Muscle layer of colon (tissue), 2 donors: ENCODE measurements around the gene ROR2.
A peak's percentile ranks its signal among the peaks of the same experiment; 100 is the strongest.

Experiments
- H3K27ac ChIP-seq: one replicate; pipeline ENCODE4 v1.7.0; 2013; ENCODE audit warnings: low read depth, mild to moderate bottlenecking, low read length, moderate library complexity
- H3K27me3 ChIP-seq, 2 donors: one replicate each; pipeline ENCODE4 v1.7.0; 2013; ENCODE audit warnings: low read length in 2 of 2, mild to moderate bottlenecking in 2 of 2; ENCODE audit not compliant: insufficient read depth in 2 of 2, control insufficient read depth in 1 of 2
- H3K36me3 ChIP-seq: one replicate; pipeline ENCODE4 v1.7.0; 2013; ENCODE audit warnings: mild to moderate bottlenecking, low read length; ENCODE audit not compliant: insufficient read depth
- H3K4me1 ChIP-seq: one replicate; pipeline ENCODE4 v1.7.0; 2013; ENCODE audit warnings: mild to moderate bottlenecking, low read length; ENCODE audit not compliant: insufficient read depth
- H3K4me3 ChIP-seq, 2 donors: one replicate each; pipeline ENCODE4 v1.7.0; 2013; ENCODE audit warnings: low read length in 2 of 2, low read depth in 1 of 2, mild to moderate bottlenecking in 1 of 2, moderate library complexity in 1 of 2
- H3K9ac ChIP-seq: one replicate; pipeline ENCODE4 v1.7.0; 2013; ENCODE audit warnings: low read length
- H3K9me3 ChIP-seq: one replicate; pipeline ENCODE4 v1.7.0; 2013; ENCODE audit warnings: mild to moderate bottlenecking, low read length
- donor health status: abdominal sarcoma.
- donor health status: Adenocarcinoma of cecum.

ROR2 gene

GRCh38 chr9:91844190-91844589 is 105.8 kb downstream of the ROR2 start:
- Histone ChIP-seq H3K9me3 (no peaks in the 10 kb centered on the region), H3K4me3 (peak overlapping the region in 1 of 2 donors; percentile 30), H3K27me3 (no peaks in the 10 kb centered on the region), H3K36me3 (no peaks in the 10 kb centered on the region), H3K9ac (peak overlapping the region; percentile 4), H3K27ac (peak overlapping the region; percentile 81), H3K4me1 (peaks cover 70% of the 10 kb centered on the region)

- Histone ChIP-seq H3K27me3 (no peaks in the 10 kb centered on the region), H3K4me1 (peaks cover 75% of the 10 kb centered on the region), H3K9ac (peak overlapping the region; percentile 4), H3K4me3 (peak overlapping the region in 1 of 2 donors; percentile 30), H3K9me3 (no peaks in the 10 kb centered on the region), H3K27ac (peak overlapping the region; percentile 81), H3K36me3 (no peaks in the 10 kb centered on the region)
Measured at GRCh38 chr9:91843623-91844148, 106.3 kb downstream of the ROR2 start.

- H3K27me3 ChIP-seq: no peaks in the 10 kb centered on the region
- no peaks in the 10 kb centered on the region for H3K9me3 ChIP-seq
- no peak overlapping the region for H3K9ac ChIP-seq
- peak overlapping the region; percentile 81 for H3K27ac ChIP-seq
- no peaks in the 10 kb centered on the region for H3K36me3 ChIP-seq
- H3K4me3 ChIP-seq: peak overlapping the region in 1 of 2 donors; percentile 30
- H3K4me1 ChIP-seq: peaks cover 81% of the 10 kb centered on the region
Measured at GRCh38 chr9:91843093-91843492, 106.9 kb downstream of the ROR2 start.

- Histone ChIP-seq H3K36me3 (no peaks in the 10 kb centered on the region), H3K9ac (no peak overlapping the region), H3K27me3 (no peaks in the 10 kb centered on the region), H3K4me3 (no peak overlapping the region), H3K4me1 (peaks cover 87% of the 10 kb centered on the region), H3K9me3 (no peaks in the 10 kb centered on the region), H3K27ac (peak overlapping the region; percentile 81)
Measured at GRCh38 chr9:91842358-91843049, 107.5 kb downstream of the ROR2 start.

GRCh38 chr9:91841591-91841990 is 108.4 kb downstream of the ROR2 start:
- Histone ChIP-seq H3K9me3 (no peaks in the 10 kb centered on the region), H3K36me3 (no peaks in the 10 kb centered on the region), H3K4me1 (peaks cover 87% of the 10 kb centered on the region), H3K27ac (peak overlapping the region; percentile 35), H3K27me3 (no peaks in the 10 kb centered on the region), H3K4me3 (no peak overlapping the region), H3K9ac (no peak overlapping the region)

GRCh38 chr9:91840882-91841281 is 109.1 kb downstream of the ROR2 start:
- Histone ChIP-seq H3K27me3 (no peaks in the 10 kb centered on the region), H3K9ac (no peak overlapping the region), H3K9me3 (no peaks in the 10 kb centered on the region), H3K4me1 (peaks cover 92% of the 10 kb centered on the region), H3K27ac (no peak overlapping the region), H3K4me3 (no peak overlapping the region), H3K36me3 (no peaks in the 10 kb centered on the region)

GRCh38 chr9:91840469-91840868 is 109.6 kb downstream of the ROR2 start:
- peak overlapping the region in 1 of 2 donors; percentile 22 for H3K4me3 ChIP-seq
- no peak overlapping the region for H3K9ac ChIP-seq
- no peaks in the 10 kb centered on the region for H3K36me3 ChIP-seq
- peaks cover 96% of the 10 kb centered on the region for H3K4me1 ChIP-seq
- H3K27ac ChIP-seq: peak overlapping the region; percentile 21
- H3K9me3 ChIP-seq: no peaks in the 10 kb centered on the region
- H3K27me3 ChIP-seq: no peaks in the 10 kb centered on the region

GRCh38 chr9:91839926-91840465 is 110.0 kb downstream of the ROR2 start:
- Histone ChIP-seq H3K36me3 (no peaks in the 10 kb centered on the region), H3K27ac (peak overlapping the region; percentile 25), H3K4me3 (peak overlapping the region in 1 of 2 donors; percentile 22), H3K9ac (no peak overlapping the region), H3K27me3 (no peaks in the 10 kb centered on the region), H3K4me1 (peaks cover 96% of the 10 kb centered on the region), H3K9me3 (no peaks in the 10 kb centered on the region)

GRCh38 chr9:91837981-91838731 is 111.9 kb downstream of the ROR2 start:
- peak overlapping the region; percentile 45 for H3K27ac ChIP-seq
- H3K4me3 ChIP-seq: peak overlapping the region; percentile 22 to 47
- H3K36me3 ChIP-seq: no peaks in the 10 kb centered on the region
- peak overlapping the region; percentile 16 for H3K9ac ChIP-seq
- peaks cover 96% of the 10 kb centered on the region for H3K4me1 ChIP-seq
- H3K9me3 ChIP-seq: no peaks in the 10 kb centered on the region
- no peaks in the 10 kb centered on the region for H3K27me3 ChIP-seq

- Histone ChIP-seq H3K36me3 (no peaks in the 10 kb centered on the region), H3K4me1 (peaks cover 86% of the 10 kb centered on the region), H3K27ac (peak overlapping the region; percentile 22), H3K27me3 (no peaks in the 10 kb centered on the region), H3K9me3 (no peaks in the 10 kb centered on the region), H3K9ac (no peak overlapping the region), H3K4me3 (no peak overlapping the region)
Measured at GRCh38 chr9:91836515-91836914, 113.5 kb downstream of the ROR2 start.

GRCh38 chr9:91835632-91836031 is 114.4 kb downstream of the ROR2 start:
- H3K4me3 ChIP-seq: no peak overlapping the region
- H3K27ac ChIP-seq: peak overlapping the region; percentile 53
- H3K36me3 ChIP-seq: no peaks in the 10 kb centered on the region

More at GRCh38 chr9:91835632-91836031, 114.4 kb downstream of the ROR2 start:
- H3K4me1 ChIP-seq: peaks cover 78% of the 10 kb centered on the region
- no peaks in the 10 kb centered on the region for H3K9me3 ChIP-seq
- H3K9ac ChIP-seq: no peak overlapping the region
- H3K27me3 ChIP-seq: no peaks in the 10 kb centered on the region
